CD8-positive, alpha-beta memory T cell (primary cell): ENCODE data around the gene CPNE4. TPM values are rescaled to one million over a fixed set of nuclear protein-coding genes. Genes with fewer than 3 reads are reported as not detected.
"Not testable (repeated sequence)": the region's sequence is repeated elsewhere in the genome, so short reads cannot be mapped to it uniquely, and the experiment has no call there.

Experiments used
- CTCF ChIA-PET: fragments of 350-600 bp; sonication (Branson Sonifier 250); formaldehyde crosslinking; loops from one replicate; lab custom pipeline; 2021; ENCODE audit warnings: antibody characterized with exemption; lab: Charles Lee
- POLR2A ChIA-PET: fragments of 350-600 bp; sonication (Branson Sonifier 250); formaldehyde crosslinking; loops from one replicate; lab custom pipeline; 2021; ENCODE audit warnings: antibody characterized with exemption; lab: Charles Lee
- DNase-seq, 5 donors: peaks; one replicate each; pipeline versions ENCODE4 v3.0.0 to v3.0.0-alpha.2; 2020 to 2022; ENCODE audit warnings: mixed read lengths in 1 of 5
- H3K27ac ChIP-seq: one replicate; pipeline ENCODE4 v1.7.0; 2013; ENCODE audit warnings: low read depth, mild to moderate bottlenecking, low read length, moderate library complexity
- H3K27me3 ChIP-seq: 2 replicates; pipeline ENCODE4 v1.7.0; 2013; ENCODE audit warnings: low read length, mild to moderate bottlenecking; ENCODE audit not compliant: insufficient read depth, poor library complexity, severe bottlenecking
- H3K36me3 ChIP-seq: 2 replicates; pipeline ENCODE4 v1.7.0; 2013; ENCODE audit warnings: mild to moderate bottlenecking, low read length, moderate library complexity; ENCODE audit not compliant: insufficient read depth
- H3K4me1 ChIP-seq: 2 replicates; pipeline ENCODE4 v1.7.0; 2013; ENCODE audit warnings: mild to moderate bottlenecking, low read length, moderate library complexity; ENCODE audit not compliant: insufficient read depth
- H3K4me3 ChIP-seq: 2 replicates; pipeline ENCODE4 v1.7.0; 2013; ENCODE audit warnings: mild to moderate bottlenecking, low read length
- H3K9me3 ChIP-seq: 2 replicates; pipeline ENCODE4 v1.7.0; 2013; ENCODE audit warnings: mild to moderate bottlenecking, low read length
- H3K27ac Mint-ChIP-seq, 8 donors: one replicate each; pipeline ENCODE4 v1.8.0; 2020 to 2021; ENCODE audit warnings: mixed read lengths in 8 of 8, mild to moderate bottlenecking in 6 of 8, inconsistent platforms in 3 of 8, moderate library complexity in 3 of 8
- H3K27me3 Mint-ChIP-seq, 2 donors: one replicate each; pipeline ENCODE4 v1.8.0; 2020 to 2021; ENCODE audit warnings: mixed read lengths in 2 of 2, mild to moderate bottlenecking in 1 of 2, moderate library complexity in 1 of 2
- H3K36me3 Mint-ChIP-seq, 3 donors: one replicate each; pipeline ENCODE4 v1.8.0; 2020 to 2021; ENCODE audit warnings: mixed read lengths in 3 of 3, inconsistent platforms in 1 of 3, mild to moderate bottlenecking in 1 of 3
- H3K4me1 Mint-ChIP-seq, 3 donors: one replicate each; pipeline ENCODE4 v1.8.0; 2020 to 2021; ENCODE audit warnings: mixed read lengths in 3 of 3, inconsistent platforms in 1 of 3, mild to moderate bottlenecking in 1 of 3
- H3K4me3 Mint-ChIP-seq, 7 donors: one replicate each; pipeline ENCODE4 v1.8.0; 2020 to 2021; ENCODE audit warnings: mixed read lengths in 7 of 7, mild to moderate bottlenecking in 6 of 7, moderate library complexity in 4 of 7, inconsistent platforms in 2 of 7
- H3K9me3 Mint-ChIP-seq, 5 donors: one replicate each; pipeline ENCODE4 v1.8.0; 2020 to 2022; ENCODE audit warnings: mixed read lengths in 5 of 5, mild to moderate bottlenecking in 3 of 5, moderate library complexity in 2 of 5, inconsistent platforms in 1 of 5
- polyA plus RNA-seq: library from polyadenylated mRNA; unstranded; fragments of 300-500 nt; fragmentation: Illumina TruSeq; gene quantifications from one replicate; pipeline ENCODE4 v1.2.3, GENCODE V29; 2021
- total RNA-seq, 2 experiments: library from RNA; stranded (reverse); gene quantifications; one replicate each; pipeline ENCODE4 v1.2.3, GENCODE V29; 2021

CPNE4 gene
- total and polyA plus RNA-seq, 3 experiments from 2014 or later, result not detected

- ChIA-PET POLR2A (no interaction called here), CTCF (no interaction called here)
- Mint-ChIP-seq H3K4me1 (no peaks in the 10 kb centered on the region), H3K9me3 (peaks cover 0 to 2% (median 0%) of the 10 kb centered on the region in 5 donors), H3K27ac (no peak overlapping the region), H3K27me3 (peaks cover 2 to 4% of the 10 kb centered on the region in 2 donors), H3K4me3 (no peak overlapping the region), H3K36me3 (no peaks in the 10 kb centered on the region)
- no peaks in the 10 kb centered on the region for H3K27me3 ChIP-seq
- no peak overlapping the region for H3K4me3 ChIP-seq
- no peak for DNase-seq
- H3K4me1 ChIP-seq, result no peaks in the 10 kb centered on the region
- H3K27ac ChIP-seq, result no peak overlapping the region
- no peaks in the 10 kb centered on the region for H3K36me3 ChIP-seq
- H3K9me3 ChIP-seq, result no peaks in the 10 kb centered on the region
These were observed 142.5 kb downstream of the CPNE4 start for GRCh38 chr3:131892331-131892730.

GRCh38 chr3:131885871-131886270, 148.9 kb downstream of the CPNE4 start:
- H3K4me3 Mint-ChIP-seq, H3K4me1 Mint-ChIP-seq, H3K27ac ChIP-seq, CTCF ChIA-PET, H3K27me3 Mint-ChIP-seq, POLR2A ChIA-PET, H3K9me3 Mint-ChIP-seq, H3K4me3 ChIP-seq, H3K27ac Mint-ChIP-seq, H3K9me3 ChIP-seq, H3K36me3 Mint-ChIP-seq, H3K4me1 ChIP-seq, H3K27me3 ChIP-seq, H3K36me3 ChIP-seq, DNase-seq: not testable (repeated sequence)

DNA sequence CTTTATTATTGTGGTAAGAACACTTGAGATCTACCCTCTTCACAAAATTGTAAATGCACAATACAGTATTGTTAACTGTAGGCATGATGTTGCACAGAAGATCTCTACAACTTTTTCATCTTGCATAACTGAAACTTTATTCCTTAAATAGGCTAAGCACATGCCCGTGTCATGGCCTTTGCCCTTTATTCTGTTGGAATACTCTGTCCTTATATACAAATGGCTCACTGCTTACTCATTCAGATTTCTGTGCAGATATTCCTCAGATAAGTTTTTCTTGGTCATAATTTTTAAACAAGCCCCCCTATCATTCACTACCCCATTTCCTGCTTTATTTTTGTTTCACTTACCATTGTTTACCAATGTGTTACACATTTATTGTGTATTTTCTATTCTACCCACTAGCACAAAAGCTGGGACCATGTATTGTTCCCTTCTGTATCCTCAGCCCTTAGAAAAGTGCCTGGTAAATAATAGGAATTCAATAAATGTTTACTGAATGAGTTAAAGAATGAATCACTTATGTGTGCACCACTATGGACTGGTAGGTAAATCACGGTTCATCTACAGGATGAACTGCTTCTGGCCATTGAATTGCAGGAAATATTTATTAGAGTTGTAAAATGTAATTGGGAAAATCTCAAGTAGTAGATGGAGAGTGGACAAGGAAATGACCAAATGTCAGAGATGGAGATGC, 151.0 kb downstream of the CPNE4 start:
- peaks cover 3 to 8% of the 10 kb centered on the region in 2 donors for H3K27me3 Mint-ChIP-seq
- H3K4me1 Mint-ChIP-seq, result no peaks in the 10 kb centered on the region
- H3K36me3 Mint-ChIP-seq, result no peaks in the 10 kb centered on the region
- ChIA-PET CTCF (no interaction called here), POLR2A (no interaction called here)
- Histone ChIP-seq H3K27me3 (no peaks in the 10 kb centered on the region), H3K27ac (no peak overlapping the region), H3K9me3 (no peaks in the 10 kb centered on the region), H3K4me1 (no peaks in the 10 kb centered on the region), H3K4me3 (no peak overlapping the region), H3K36me3 (no peaks in the 10 kb centered on the region)
- no peak overlapping the region for H3K4me3 Mint-ChIP-seq
- no peak overlapping the region for H3K27ac Mint-ChIP-seq
- H3K9me3 Mint-ChIP-seq, result no peaks in the 10 kb centered on the region
- no peak for DNase-seq

DNA sequence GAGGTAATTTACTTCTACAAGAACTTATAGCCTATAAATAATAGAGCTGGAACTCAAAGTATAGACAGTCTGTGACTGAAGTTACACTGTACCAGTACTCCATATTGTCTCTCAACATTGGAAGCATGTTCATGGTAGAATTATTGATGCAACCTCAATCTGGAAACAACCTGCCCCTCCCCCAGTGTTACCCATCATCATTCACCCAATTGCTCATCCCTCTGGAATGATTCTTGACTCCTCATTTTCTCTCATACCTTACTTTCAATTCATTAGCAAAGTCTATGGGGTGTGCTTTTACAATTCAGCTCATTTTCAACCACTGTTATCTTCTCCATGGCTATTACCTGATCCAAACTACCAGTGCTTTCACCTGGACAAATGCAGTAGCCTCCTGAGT, 151.7 kb downstream of the CPNE4 start:
- H3K9me3 Mint-ChIP-seq, result no peaks in the 10 kb centered on the region
- no peak overlapping the region for H3K4me3 Mint-ChIP-seq
- peaks cover 3 to 8% of the 10 kb centered on the region in 2 donors for H3K27me3 Mint-ChIP-seq
- no peaks in the 10 kb centered on the region for H3K36me3 Mint-ChIP-seq
- ChIA-PET POLR2A (no interaction called here), CTCF (no interaction called here)
- Histone ChIP-seq H3K27ac (no peak overlapping the region), H3K4me1 (no peaks in the 10 kb centered on the region), H3K9me3 (no peaks in the 10 kb centered on the region), H3K36me3 (no peaks in the 10 kb centered on the region), H3K27me3 (no peaks in the 10 kb centered on the region), H3K4me3 (no peak overlapping the region)
- no peaks in the 10 kb centered on the region for H3K4me1 Mint-ChIP-seq
- H3K27ac Mint-ChIP-seq, result no peak overlapping the region
- no peak for DNase-seq

DNA sequence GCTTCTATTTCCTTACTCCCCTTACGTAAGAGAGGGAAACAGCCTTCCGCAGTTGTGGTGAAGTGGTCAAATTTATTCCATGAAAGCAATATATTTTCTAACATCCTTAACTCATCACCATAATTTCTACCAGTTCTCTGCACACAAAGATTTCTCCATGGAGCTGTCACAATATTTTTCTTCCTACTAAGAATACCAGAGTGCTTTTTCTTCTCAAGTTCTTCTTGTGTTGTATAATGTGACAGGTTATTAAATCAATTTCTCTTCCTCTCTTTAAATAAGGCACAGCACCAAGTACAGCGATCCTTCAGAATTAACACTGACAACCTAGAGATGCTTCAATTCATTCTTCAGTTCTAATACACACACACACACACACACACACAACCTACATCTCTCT, 153.0 kb downstream of the CPNE4 start:
- H3K27ac ChIP-seq, result no peak overlapping the region
- no peak overlapping the region for H3K27ac Mint-ChIP-seq

GRCh38 chr3:131880948-131881347, 153.9 kb downstream of the CPNE4 start:
- Histone ChIP-seq H3K4me3 (no peak overlapping the region), H3K4me1 (no peaks in the 10 kb centered on the region), H3K9me3 (no peaks in the 10 kb centered on the region), H3K27me3 (no peaks in the 10 kb centered on the region), H3K36me3 (no peaks in the 10 kb centered on the region), H3K27ac (no peak overlapping the region)
- Mint-ChIP-seq H3K4me3 (no peak overlapping the region), H3K4me1 (no peaks in the 10 kb centered on the region), H3K9me3 (peaks cover 0 to 2% (median 0%) of the 10 kb centered on the region in 5 donors), H3K27ac (no peak overlapping the region), H3K27me3 (peaks cover 0 to 4% of the 10 kb centered on the region in 2 donors), H3K36me3 (no peaks in the 10 kb centered on the region)
- no peak for DNase-seq
- POLR2A ChIA-PET, result no interaction called here
- CTCF ChIA-PET, result no interaction called here

More for the DNA sequence above, 153.0 kb downstream of the CPNE4 start:
- no peaks in the 10 kb centered on the region for H3K9me3 Mint-ChIP-seq
- H3K36me3 ChIP-seq, result no peaks in the 10 kb centered on the region
- H3K4me1 Mint-ChIP-seq, result no peaks in the 10 kb centered on the region
- H3K4me3 ChIP-seq, result no peak overlapping the region
- DNase-seq, result no peak
- no peaks in the 10 kb centered on the region for H3K27me3 ChIP-seq
- ChIA-PET CTCF (no interaction called here), POLR2A (no interaction called here)
- H3K27me3 Mint-ChIP-seq, result peaks cover 0 to 4% of the 10 kb centered on the region in 2 donors
- H3K4me1 ChIP-seq, result no peaks in the 10 kb centered on the region
- no peaks in the 10 kb centered on the region for H3K36me3 Mint-ChIP-seq
- no peak overlapping the region for H3K4me3 Mint-ChIP-seq
- H3K9me3 ChIP-seq, result no peaks in the 10 kb centered on the region

- DNase-seq, result no peak
- H3K27ac Mint-ChIP-seq, result no peak overlapping the region
- Histone ChIP-seq H3K36me3 (no peaks in the 10 kb centered on the region), H3K27ac (no peak overlapping the region), H3K4me1 (no peaks in the 10 kb centered on the region), H3K4me3 (no peak overlapping the region), H3K9me3 (no peaks in the 10 kb centered on the region), H3K27me3 (no peaks in the 10 kb centered on the region)
- H3K4me3 Mint-ChIP-seq, result no peak overlapping the region
- no peaks in the 10 kb centered on the region for H3K27me3 Mint-ChIP-seq
- H3K36me3 Mint-ChIP-seq, result peaks cover 0 to 3% (median 0%) of the 10 kb centered on the region in 3 donors
- no peaks in the 10 kb centered on the region for H3K4me1 Mint-ChIP-seq
- POLR2A ChIA-PET, result no interaction called here
- H3K9me3 Mint-ChIP-seq, result peaks cover 0 to 4% (median 0%) of the 10 kb centered on the region in 5 donors
- CTCF ChIA-PET, result no interaction called here
These were observed 166.6 kb downstream of the CPNE4 start for GRCh38 chr3:131868203-131868602.

- no peaks in the 10 kb centered on the region for H3K27me3 Mint-ChIP-seq
- DNase-seq, result no peak
- H3K4me1 Mint-ChIP-seq, result no peaks in the 10 kb centered on the region
- H3K9me3 Mint-ChIP-seq, result no peaks in the 10 kb centered on the region
- H3K27ac Mint-ChIP-seq, result no peak overlapping the region
- no peak overlapping the region for H3K4me3 ChIP-seq
- H3K27ac ChIP-seq, result no peak overlapping the region
- H3K36me3 ChIP-seq, result no peaks in the 10 kb centered on the region
- H3K27me3 ChIP-seq, result no peaks in the 10 kb centered on the region
- no peak overlapping the region for H3K4me3 Mint-ChIP-seq
- H3K4me1 ChIP-seq, result no peaks in the 10 kb centered on the region
- H3K36me3 Mint-ChIP-seq, result no peaks in the 10 kb centered on the region
- ChIA-PET POLR2A (no interaction called here), CTCF (no interaction called here)
- H3K9me3 ChIP-seq, result no peaks in the 10 kb centered on the region
These were observed 178.6 kb downstream of the CPNE4 start for GRCh38 chr3:131856171-131856570.
